ENCODE measurements around the gene SYNE3. TPM values are rescaled to one million over a fixed set of nuclear protein-coding genes. Genes with fewer than 3 reads are reported as not detected.

SYNE3 gene
- total RNA-seq, 1 experiment from 2014 or later = 0.75 TPM

DNA sequence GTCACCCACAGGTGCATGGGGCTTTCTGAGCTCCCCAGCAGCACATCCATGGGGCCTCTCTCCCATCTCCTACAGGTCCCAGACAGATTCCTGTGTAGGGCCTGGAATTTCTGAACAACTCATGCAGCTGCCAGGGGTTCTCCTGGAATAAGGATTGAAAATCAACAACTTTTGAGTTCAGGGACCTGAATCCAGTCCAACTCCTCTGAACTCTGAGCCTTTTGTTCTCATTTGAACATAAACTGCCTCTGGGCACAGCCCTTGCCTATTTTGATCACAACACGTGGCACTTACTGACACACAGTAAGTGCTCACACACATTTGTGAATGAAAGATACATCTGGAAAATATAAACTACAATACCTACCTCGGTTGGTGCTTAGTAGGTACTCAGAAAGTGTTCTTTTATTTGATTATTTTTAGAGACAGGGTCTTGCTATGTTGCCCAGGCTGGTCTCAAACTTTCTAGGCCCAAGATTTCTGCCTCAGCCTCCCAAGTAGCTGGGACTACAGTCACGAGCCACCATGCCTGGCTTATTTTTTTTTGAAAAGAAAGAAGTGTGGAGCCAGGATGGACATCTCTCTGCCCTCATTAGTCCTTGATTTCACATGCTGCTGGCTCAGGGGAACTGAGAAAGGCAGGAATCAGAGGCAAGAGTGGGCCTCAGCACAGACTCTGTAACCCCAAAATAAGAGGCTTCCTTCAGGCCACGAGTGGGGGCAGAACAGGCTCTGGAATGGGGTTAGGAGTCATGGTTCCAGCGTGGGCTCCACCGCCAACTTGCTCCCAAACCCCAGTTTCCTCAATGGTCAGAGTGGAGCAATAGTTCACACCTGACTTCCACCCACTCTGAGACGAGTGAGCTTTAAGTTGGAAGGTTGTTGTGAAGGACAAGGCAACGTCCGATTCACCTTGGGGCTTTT is 27.0 kb downstream of the SYNE3 start:
- DNase-seq (ENCODE audit: low spot score) = no peak

DNA sequence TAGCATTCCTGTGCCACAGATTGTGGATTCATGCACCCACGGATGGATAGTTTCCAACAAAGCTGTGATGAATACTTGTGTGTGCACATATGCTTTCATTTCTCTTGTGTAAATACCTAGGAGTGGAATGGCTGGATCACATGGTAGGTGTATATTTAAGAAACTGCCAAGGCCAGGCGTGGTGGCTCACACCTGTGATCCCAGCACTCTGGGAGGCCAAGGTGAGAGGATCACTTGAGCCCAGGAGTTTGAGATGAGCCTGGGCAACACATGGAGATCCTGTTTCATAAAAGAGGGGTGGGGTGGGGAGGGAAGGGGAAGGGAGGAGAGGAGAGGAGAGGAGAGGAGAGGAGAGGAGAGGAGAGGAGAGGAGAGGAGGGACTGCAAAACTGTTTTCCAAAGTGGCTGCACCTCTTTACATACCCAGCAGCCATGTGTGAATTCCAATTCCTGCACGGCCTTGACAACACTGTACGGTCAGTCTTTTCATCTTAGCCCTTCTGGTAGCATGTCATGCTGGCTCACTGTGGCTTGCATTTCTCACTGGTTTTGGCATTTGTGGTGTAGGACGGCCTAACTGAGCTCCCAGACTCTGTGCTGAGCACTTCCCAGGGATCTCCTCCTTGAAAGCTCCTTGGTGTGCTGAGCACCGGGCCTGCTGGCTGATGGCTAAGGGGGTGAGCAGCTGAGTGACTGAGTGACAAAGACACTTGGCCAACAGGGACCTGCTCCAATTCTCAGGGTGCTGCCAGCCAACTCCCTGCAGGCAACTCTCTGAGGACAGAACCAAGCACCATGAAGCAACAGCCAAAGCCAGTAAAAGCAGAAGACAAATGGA is 27.9 kb downstream of the SYNE3 start:
- no peak for DNase-seq (ENCODE audit: low spot score)

DNA sequence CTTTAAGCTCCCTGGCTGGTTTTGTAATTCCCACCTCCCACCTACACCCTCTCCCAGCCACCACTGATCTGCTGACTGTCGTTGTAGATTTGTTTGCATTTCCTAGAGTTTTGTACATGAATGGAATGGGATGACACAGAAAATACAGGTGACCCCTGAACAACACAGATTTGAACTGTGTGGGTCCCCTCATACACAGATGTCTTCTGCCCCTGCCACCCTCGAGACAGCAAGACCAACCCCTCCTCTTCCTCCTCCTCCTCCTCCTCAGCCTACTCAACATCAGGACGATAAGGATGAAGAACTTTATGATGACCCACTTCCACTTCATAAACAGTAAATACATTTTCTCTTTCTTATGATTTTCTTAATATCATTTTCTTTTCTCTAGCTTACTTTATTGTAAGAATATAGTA is 28.8 kb downstream of the SYNE3 start:
- DNase-seq (ENCODE audit: low spot score) = no peak

DNA sequence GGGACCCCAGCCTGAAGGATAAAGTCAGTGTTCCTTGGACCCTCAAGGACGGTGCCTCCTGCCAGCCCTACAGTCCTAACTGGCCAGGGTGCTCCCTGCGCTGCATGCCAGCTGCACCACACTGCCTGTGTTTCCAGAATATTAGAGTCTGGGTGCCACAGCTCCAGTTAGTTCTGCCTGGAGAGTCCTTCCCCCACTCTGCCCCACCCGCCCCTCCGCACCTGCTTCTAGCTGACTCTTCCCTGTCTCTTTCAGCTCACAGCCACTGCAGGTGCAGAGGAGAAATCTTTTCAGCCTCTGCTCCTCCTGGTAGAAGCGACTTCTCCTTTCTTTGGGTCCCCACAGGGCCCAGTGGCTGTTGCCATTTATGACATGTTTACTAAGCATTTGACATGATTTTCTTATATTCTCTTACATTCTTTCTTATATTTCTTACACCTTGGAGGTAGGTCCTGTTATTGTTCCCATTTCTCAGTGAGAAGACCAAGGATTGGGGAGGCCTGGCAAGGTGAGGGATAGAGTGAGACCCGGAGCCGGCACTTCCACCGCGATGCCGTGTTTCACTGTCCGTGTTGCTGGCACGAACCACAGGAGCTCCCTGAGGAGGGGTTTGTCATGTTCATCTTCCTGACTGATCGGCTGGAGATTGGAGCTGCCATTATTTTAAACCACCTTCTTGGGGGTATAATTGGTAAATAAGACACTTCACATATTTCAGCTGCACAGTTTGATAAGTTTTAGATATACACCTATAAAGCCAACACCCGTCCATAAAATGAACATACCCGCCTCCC is 29.4 kb downstream of the SYNE3 start:
- no peak for DNase-seq (ENCODE audit: low spot score)

DNA sequence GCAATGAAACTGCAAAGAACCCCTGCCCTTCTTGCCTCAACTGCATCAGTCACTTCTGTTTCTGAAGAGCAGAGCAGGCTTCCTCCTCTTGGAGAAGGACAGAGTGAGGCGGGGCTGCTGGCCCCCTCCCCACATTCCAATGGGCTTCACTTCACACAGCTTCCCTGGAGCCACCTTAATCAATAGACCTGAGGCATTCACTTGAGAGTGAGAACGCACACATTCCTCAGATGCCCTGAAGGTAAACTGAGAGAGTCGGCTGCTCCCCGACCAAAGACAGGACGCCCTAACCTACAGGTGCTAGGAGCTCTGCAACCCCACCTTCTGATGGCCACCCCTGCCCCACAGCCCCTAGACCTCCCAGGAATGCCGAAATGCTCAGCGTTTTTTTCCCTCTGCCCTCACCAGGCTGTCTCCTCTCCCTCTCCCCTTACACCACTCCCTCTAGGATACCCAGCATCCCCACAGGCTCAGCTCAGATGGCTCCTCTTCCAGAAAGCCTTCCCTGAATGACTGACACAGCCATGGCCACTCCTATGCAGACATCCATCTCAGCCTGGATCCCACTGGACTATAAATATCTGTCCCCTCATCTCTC is 31.1 kb downstream of the SYNE3 start:
- DNase-seq (ENCODE audit: low spot score) = no peak

DNA sequence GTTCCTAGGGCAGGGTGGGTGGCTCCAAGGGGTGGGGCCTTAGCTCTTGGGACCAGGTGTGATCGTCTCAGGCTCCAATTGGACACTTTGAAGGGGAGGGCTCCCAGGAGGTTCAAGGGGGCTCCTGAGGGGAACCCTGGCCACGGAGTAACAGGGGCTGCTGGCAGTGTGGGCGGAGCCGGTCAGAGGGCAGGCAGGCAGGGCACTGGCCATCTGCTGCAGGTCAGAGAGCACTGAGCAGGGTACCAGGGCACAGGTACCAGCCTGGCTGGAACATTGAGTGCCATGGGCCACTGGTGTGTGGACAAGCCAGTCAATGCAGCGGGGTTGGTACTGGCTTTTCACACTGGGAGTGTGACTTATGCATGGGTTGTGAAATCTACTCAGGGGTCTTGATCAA is 32.2 kb downstream of the SYNE3 start:
- no peak for DNase-seq (ENCODE audit: low spot score)

DNA sequence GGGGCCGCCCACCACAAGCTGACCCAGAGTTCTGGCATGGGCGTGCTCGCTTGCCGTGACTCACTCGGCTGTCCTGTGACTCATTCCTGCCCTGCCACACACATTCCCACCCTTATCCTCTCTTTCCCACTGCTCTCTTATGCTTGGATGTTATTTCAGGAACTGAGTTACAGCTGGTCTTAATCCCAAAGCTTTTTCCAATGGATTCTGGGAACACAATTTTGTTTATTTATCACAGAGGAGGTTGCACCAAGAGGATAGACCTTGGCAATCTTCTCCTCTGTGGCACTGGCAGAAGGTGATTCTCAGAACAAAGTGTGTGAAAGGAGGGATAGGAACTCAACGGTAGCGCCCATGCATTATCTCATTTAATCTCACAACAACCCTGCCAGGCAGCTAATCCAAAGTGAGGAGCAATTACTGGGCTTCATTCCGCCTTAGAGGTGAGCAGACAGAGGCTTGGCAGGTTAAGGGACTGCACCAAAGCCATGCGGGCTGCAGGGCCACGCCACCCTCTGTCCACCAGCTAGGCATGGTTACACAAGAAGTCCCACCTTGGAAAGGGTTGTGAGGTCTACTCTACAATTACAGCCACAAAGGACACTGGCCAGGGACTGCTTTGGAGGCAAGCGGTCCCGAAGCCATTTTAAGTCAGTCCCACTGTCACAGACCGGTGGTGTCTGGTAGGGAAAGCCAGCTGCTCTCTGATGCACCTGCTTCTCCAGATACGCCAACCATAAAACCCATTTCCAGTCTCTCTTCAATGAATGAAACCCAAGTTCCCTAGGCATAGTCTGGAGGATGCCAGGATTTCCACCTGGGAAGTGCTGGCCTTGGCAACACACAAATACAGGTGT is 32.9 kb downstream of the SYNE3 start:
- DNase-seq (ENCODE audit: low spot score) = peak; percentile 96

DNA sequence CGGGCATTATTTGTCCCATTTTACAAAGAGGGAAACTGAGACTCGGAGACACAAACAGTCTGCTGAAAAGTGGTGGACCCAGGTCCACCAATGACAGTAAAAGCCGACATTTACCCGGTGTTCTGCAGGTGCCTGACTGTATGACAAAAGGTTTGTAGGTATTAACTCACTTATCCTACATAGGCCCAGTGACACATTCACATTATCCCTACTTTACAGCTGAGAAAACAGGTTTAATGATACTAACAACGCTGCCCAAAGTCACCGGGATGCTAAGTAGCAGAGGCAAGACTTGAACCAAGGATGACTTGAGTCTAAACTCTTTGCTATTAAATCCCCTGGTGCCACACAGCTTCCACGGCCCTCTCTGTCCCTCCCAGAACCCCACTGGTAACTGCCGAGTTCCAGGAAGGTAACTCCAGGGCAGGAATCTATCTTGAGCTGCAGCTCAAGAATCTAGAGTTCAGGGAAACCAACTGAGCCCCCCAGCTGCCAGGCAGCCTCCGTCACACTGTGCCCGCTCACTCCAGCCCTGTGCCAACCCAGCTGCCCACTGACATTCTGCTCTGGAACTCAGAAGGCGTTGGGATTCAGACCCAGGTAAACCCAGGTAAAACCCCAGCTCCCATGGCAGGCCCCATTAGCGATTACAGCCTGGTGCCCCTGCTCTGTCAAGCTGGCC is 33.7 kb downstream of the SYNE3 start:
- no peak for DNase-seq (ENCODE audit: low spot score)

DNA sequence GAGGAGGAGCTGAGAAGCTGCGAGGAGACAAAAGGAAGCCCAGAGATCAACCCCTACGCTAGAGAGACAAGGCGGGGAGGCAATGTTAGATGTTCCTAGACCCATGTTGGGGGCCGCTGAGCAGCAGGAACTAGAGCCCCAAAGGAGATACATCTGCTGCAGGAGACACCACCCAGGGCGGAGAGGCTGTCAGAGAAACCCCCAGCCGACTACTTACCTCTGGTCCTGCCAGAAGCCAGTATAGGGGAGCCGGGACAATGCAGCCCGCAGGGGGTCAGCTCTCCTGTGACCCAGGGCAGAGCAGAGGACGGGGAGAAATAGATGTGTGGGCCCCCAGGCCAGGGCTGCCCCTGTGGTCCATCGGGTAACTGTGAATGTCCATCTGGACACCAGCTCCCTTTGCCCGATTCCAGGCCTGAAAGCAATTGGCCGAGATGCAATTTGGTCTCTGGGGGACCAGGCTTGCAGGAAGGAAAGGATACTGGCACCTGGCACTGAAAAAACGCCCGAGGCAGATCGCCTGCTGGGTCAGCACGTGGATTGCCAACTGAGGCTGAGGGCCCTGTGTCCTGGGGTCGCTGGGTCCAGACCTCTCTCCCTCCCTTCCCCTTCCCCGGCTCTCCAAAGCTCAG is 34.9 kb downstream of the SYNE3 start:
- DNase-seq (ENCODE audit: low spot score) = no peak

DNA sequence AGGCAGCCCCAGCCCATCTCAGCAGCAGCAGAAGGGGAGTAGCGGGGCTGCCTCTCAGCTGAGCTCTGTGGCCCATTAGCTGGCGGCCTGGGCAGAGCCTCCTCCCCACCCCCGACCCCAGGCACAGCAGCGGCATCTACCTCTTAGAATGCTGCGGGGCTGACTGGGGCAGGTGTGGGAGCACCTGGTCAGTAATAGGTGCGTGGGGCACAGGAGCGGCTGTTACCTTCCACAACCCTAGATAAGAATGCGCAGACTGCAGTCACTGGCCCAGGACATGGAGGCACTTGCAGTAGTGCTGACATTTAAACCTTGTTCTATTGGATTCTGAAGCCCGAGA is 35.6 kb downstream of the SYNE3 start:
- DNase-seq (ENCODE audit: low spot score) = no peak

DNA sequence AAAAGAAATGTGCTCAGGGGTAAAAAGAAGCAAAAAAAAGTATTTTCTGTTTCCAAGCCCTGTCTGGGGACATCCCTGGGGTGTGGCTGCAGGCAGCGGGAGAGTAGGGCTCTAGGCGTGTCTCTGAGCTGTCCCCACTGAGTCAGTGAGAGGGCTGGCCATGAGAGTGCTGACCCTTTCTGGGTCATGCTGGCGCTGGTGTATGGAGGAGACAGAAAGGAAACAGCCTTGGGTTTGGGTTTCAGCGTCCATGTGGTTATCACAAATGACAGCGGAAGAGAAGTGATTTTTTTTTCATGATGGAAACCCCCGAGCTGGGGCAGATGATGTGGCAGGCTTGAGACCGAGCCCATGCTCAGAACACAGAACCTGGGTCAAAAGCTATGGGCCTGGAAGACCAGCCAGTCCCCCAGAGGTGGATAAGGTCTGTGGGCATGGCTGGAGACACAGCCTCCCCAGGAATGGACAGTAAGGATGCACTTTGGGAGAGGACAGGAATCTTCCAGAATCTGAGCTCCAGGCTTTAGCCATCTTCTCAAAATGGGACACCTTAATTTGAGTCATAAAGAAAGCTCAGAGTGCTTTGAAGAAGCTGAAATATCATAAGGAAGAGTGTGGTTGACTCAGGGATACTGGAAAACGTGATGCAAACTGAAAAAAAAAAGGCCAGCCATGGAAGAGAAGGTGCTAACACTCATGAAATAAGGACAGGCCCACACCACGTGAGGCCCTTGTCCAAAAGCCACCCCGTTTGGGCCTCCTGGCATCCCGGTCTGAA is 36.2 kb downstream of the SYNE3 start:
- DNase-seq (ENCODE audit: low spot score) = no peak

DNA sequence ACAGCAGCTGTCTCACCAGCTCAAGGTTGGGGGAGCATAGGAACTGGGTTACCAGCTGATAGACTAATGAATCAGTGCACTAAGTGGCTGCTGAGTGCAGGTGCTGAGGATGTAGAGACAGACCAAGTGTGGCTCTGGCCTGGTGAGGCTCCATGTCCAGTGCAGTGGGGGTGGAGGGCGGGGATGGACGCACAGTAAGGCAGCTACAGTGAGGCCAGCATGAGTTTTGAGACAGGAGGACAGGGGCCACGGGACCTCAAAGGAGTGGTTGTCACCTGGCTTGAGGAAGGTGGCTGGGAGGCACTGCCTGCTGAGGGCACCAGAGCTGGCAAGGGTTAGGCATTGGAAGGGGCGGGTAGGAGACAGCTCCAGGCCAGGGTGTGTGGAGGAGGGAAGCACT is 37.0 kb downstream of the SYNE3 start:
- DNase-seq (ENCODE audit: low spot score) = no peak

DNA sequence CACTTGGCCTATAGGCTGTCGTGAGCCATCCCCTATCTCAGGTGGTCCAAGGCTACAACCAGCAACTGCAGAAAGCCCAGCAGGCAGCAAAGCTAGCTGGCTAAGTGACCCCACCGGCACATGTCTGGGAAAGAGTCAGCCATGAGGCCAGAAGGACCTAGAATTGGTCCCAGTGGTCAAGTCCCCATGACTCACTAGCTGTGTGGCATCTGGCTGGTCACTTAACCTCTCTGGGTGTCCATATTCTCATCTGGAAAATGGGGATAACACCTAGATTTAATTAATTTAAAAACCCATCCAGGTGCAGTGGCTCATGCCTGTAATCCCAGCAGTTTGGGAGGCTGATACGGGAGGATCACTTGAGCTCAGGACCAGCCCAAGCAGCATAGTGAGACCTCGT is 37.6 kb downstream of the SYNE3 start:
- no peak for DNase-seq (ENCODE audit: low spot score)

DNA sequence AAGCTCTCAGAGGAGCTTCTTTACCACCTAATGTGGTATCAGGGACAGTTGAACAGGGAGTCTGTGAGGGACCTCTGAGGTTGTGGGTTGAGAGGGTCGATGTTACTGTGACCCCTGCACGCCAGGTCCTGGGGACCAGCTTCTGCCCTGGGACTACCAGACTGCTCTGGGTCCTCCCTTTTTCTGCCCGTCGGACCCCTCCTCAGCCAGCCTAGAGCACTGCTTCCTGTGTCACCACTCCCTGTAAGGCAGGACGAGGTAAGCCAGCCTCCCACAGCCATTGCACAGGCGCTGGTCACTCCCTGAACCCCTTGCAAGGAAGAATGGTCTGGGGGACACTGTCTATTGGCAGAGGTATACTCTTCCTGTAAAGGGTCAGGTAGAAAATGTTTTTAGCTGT is 38.1 kb downstream of the SYNE3 start:
- DNase-seq (ENCODE audit: low spot score) = no peak

DNA sequence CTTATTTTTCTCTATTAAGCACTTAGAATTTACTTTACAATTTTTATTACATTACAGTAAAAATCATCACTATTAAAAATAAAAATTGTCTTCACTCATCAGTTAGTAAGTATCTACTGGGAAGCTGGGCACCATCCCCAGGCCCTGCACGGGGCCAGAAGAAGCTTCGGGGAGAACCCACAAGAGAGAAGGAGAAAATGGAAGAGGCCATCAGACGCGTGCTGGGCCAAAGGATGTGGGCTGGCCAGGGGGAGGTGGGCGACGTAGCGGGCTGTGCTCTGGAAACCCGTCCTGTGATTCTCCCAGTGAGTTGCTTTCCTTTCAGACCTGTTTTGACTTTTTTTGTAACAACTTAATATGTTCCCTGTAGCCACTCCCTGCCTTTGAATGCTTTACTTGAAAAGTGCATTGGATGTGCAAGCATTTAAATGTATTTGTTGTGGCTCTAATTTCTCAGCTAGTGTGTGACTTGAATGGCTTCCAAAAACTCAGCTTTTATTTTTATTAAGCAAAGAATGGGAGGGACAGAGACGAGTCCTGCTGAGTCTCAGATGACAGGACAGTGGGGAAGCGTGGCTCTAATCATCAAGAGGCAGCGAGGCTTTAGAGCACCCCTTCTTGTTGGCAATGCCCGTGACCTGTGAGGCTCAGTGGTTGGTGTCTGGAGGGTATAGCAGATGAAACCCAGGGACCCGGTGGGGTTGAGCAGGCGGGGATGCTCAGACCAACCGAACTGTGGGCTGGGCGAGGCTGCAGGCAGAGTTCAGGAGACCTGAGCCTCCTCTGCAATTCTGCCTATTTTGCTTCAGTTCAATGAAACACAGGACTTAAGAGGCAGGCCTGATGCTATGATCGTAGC is 38.8 kb downstream of the SYNE3 start:
- DNase-seq (ENCODE audit: low spot score) = no peak

DNA sequence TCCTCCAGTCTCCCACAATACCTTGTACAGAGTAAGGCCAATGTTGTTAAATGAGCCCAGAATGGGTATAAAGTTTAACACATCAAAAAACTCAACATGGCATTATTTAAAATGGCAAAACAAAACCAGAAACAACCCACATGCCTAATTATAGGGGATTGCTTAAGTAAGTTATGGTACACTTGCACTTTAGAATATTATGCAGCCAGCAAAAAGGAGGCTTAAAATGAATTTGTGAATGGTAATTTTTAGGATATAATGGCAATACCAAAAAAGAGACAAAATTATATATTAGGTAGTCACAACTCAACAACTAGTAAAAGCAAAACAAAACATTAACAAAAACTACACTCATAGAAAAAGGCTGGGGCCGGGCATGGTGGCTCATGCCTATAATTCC is 39.7 kb downstream of the SYNE3 start:
- no peak for DNase-seq (ENCODE audit: low spot score)

DNA sequence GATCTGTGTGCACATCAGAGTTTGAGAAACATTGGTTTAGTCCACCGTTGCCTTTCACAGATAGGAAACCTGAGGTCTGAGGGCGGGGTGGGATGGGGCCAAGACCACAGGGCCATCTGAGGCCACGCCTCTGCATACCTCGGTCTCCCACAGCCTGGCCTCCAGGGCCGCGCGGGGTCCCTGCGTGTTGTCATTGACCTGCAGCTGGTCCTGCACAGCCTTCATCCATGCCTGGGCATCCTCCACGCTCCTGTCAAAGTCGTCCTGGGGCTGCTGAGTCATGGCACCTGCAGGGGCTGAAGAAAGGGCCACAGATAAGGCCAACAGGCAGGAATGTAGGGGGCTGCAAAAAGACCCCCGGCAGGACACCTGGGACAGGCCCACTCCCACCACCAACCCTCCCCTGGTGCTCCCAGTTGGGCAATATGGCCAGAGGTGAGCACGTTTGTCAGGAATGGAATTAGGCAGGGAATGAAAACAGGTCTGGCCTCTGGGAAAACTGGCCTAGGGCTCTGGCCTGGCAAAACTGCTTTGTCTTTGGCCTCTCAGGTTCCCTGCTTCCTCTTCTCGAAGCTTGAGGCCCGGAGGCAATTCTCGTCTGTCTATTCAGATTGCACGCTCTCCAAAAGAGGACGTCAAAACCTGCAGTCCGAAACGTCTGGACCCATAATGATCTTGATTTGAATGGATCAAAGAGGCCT is 40.8 kb downstream of the SYNE3 start:
- no peak for DNase-seq (ENCODE audit: low spot score)

Data from H4 (cell line).